ENCODE measurements around the gene SNAPC4.
"Not testable (repeated sequence)": the region's sequence is repeated elsewhere in the genome, so short reads cannot be mapped to it uniquely, and the experiment has no call there.

Gene SNAPC4

GRCh38 chr9:136354592-136355085 is 45.3 kb downstream of the SNAPC4 start:
- peak; percentile 17 to 38 for DNase-seq (ENCODE audit: low read depth in 2 of 2)
- H3K4me3 ChIP-seq (replicated peaks in 1 of 2; ENCODE audit: low read depth in 2 of 2, low read length in 2 of 2) = no peak overlapping the region
- TF ChIP-seq CTCF (IDR thresholded peaks at IDR 0.05; ENCODE audit: low read depth, low read length) = no peak

DNA sequence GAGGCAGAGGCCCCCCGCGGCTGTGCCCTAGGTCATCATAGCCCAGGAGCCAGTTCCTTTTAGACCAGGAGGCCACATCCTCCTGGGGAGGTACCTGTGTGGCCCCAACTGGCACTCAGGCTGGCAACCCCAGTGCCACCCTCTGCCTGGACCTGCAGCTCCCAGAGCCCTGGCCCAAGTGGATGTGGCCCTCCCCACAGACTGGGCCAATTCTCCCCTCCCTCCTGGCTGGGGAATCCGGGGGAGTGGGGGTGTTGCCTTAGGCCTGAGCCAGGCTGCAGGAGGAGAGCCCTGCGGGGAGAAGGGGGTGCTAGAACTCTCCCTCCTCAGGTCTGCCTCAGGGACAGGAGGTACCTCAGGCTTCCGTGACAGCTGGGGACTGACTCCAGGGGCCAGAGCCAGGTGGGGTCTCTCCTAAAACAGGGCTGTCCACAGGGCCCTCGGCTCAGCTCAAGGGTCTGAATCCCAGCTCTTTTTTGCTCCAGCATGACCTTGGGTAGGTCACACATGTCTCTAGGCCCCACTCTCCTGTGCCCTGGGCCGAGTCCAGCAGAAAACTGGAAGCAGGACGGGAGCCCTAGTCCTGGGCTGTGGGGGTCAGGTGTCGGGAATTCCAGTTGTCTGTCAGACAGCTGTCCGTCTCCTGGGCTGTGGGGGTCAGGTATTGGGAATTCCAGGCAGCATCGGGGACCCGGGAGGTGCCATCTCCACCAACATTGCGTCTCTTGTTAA is 46.0 kb downstream of the SNAPC4 start:
- no peak for TF ChIP-seq CTCF (IDR thresholded peaks at IDR 0.05; ENCODE audit: low read depth, low read length)
- no peak overlapping the region for H3K4me3 ChIP-seq (replicated peaks in 1 of 2; ENCODE audit: low read depth in 2 of 2, low read length in 2 of 2)
- DNase-seq (ENCODE audit: low read depth in 2 of 2) = no peak

- no peak for TF ChIP-seq CTCF (IDR thresholded peaks at IDR 0.05; ENCODE audit: low read depth, low read length)
- no peak for DNase-seq (ENCODE audit: low read depth in 2 of 2)
- H3K4me3 ChIP-seq (replicated peaks in 1 of 2; ENCODE audit: low read depth in 2 of 2, low read length in 2 of 2) = no peak overlapping the region
Measured at GRCh38 chr9:136353088-136353487, 46.9 kb downstream of the SNAPC4 start.

- no peak for DNase-seq (ENCODE audit: low read depth in 2 of 2)
- no peak for TF ChIP-seq CTCF (IDR thresholded peaks at IDR 0.05; ENCODE audit: low read depth, low read length)
- H3K4me3 ChIP-seq (replicated peaks in 1 of 2; ENCODE audit: low read depth in 2 of 2, low read length in 2 of 2) = no peak overlapping the region
Measured at GRCh38 chr9:136352682-136353081, 47.3 kb downstream of the SNAPC4 start.

DNA sequence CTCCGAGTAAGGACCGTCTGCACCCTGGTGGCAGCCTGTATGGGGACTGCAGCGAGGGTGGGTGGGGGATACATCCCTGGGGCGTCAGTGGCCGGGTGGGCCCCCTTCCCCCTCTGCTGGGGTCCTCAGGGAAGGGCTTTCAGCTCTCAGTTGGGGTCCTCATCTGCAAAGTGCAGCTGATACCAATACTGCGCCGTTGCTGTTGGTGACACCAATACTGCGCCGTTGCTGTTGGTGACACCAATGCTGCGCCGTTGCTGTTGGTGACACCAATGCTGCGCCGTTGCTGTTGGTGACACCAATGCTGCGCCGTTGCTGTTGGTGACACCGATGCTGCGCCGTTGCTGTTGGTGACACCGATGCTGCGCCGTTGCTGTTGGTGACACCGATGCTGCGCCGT is 48.1 kb downstream of the SNAPC4 start:
- not testable (repeated sequence) for H3K4me3 ChIP-seq (replicated peaks in 1 of 2; ENCODE audit: low read depth in 2 of 2, low read length in 2 of 2); DNase-seq (ENCODE audit: low read depth in 2 of 2)

DNA sequence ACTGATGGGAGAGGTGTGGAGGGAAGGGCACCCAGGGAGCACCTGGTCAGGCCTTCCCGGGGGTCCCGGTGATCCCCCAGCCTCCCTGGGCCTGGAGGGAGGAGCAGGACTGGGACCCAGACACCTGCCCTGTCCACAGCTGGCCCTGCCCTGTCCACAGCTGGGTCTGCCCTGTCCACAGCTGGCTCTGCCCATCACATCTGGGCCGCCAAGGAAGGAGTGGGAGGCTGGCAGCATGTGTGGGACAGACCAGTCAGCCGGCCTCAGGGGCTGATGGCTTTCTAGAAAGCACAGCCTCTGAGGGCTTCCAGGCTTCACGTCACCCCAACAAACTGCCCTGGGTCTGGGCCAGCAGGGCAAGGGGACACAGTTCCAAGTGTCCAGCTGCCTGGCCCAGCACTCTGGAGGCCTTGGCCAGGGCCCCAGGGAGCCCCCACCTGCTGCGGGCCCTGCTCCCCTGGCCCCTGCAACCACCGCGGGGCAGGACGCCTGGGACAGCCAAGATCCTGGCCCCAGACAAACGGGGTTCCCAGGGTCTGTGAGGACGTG is 48.6 kb downstream of the SNAPC4 start:
- TF ChIP-seq CTCF (IDR thresholded peaks at IDR 0.05; ENCODE audit: low read depth, low read length) = no peak
- H3K4me3 ChIP-seq (replicated peaks in 1 of 2; ENCODE audit: low read depth in 2 of 2, low read length in 2 of 2) = no peak overlapping the region
- no peak for DNase-seq (ENCODE audit: low read depth in 2 of 2)
